Right hindlimb (tissue), 1 donor: ENCODE results near the gene HEXIM1.

Experiments
- DNase-seq: peaks from one replicate; pipeline ENCODE4 v3.0.0-alpha.2; 2018

HEXIM1 gene

GRCh38 chr17:45148183-45149036 lies at the start of gene HEXIM1:
HEXIM1 (plus strand) TSS chr17:45148475; CDS start chr17:45149191, 716 bp downstream.
- peak; percentile 100 for DNase-seq

GRCh38 chr17:45098869-45099616 lies 49.2 kb upstream of the HEXIM1 start:
- peak; percentile 85 for DNase-seq

GRCh38 chr17:45101546-45101882 lies 46.8 kb upstream of the HEXIM1 start:
- no peak for DNase-seq

GRCh38 chr17:45101883-45102811 lies 46.1 kb upstream of the HEXIM1 start:
- DNase-seq, result no peak

- DNase-seq, result no peak
Observed at GRCh38 chr17:45102856-45103255, 45.4 kb upstream of the HEXIM1 start.

- DNase-seq, result no peak
Observed at GRCh38 chr17:45103269-45103795, 44.9 kb upstream of the HEXIM1 start.

GRCh38 chr17:45104029-45104428 lies 44.2 kb upstream of the HEXIM1 start:
- DNase-seq, result no peak

GRCh38 chr17:45104497-45104896 lies 43.8 kb upstream of the HEXIM1 start:
- DNase-seq, result no peak

GRCh38 chr17:45104907-45105624 lies 43.2 kb upstream of the HEXIM1 start:
- no peak for DNase-seq

- peak; percentile 34 for DNase-seq
Observed at GRCh38 chr17:45106096-45106495, 42.2 kb upstream of the HEXIM1 start.

GRCh38 chr17:45106582-45106981 lies 41.7 kb upstream of the HEXIM1 start:
- no peak for DNase-seq

GRCh38 chr17:45107293-45108010 lies 40.8 kb upstream of the HEXIM1 start:
- DNase-seq, result peak; percentile 57

GRCh38 chr17:45108051-45108450 lies 40.2 kb upstream of the HEXIM1 start:
- DNase-seq, result no peak

GRCh38 chr17:45108595-45109521 lies 39.4 kb upstream of the HEXIM1 start:
- DNase-seq, result peak; percentile 16

- peak; percentile 22 for DNase-seq
Observed at GRCh38 chr17:45110676-45111611, 37.3 kb upstream of the HEXIM1 start.

GRCh38 chr17:45111850-45112249 lies 36.4 kb upstream of the HEXIM1 start:
- no peak for DNase-seq

- DNase-seq, result no peak
Observed at GRCh38 chr17:45112559-45113423, 35.5 kb upstream of the HEXIM1 start.

GRCh38 chr17:45113424-45113754 lies 34.9 kb upstream of the HEXIM1 start:
- DNase-seq, result no peak
